Activated CD8-positive, alpha-beta T cell treated with anti-CD3 and anti-CD28 coated beads for 36 hours (primary cell): ENCODE results near the gene SKA2. TPM values are rescaled to one million over a fixed set of nuclear protein-coding genes. Genes with fewer than 3 reads are reported as not detected.

Experiments
- ATAC-seq: fragments of 200-7000 bp; cut with Tn5 transposase; one replicate; pipeline ENCODE4 v1.10.0; 2021; ENCODE audit warnings: mild to moderate bottlenecking, moderate library complexity
- CTCF ChIA-PET: fragments of 350-600 bp; sonication (Branson Sonifier 250); formaldehyde crosslinking; loops from one replicate; lab custom pipeline; 2021; ENCODE audit warnings: antibody characterized with exemption; lab: Charles Lee
- POLR2A ChIA-PET: fragments of 350-600 bp; sonication (Branson Sonifier 250); formaldehyde crosslinking; loops from one replicate; lab custom pipeline; 2021; ENCODE audit warnings: antibody characterized with exemption; lab: Charles Lee
- DNase-seq: peaks from one replicate; pipeline ENCODE4 v3.0.0-alpha.2; 2020
- H3K27ac Mint-ChIP-seq: one replicate; pipeline ENCODE4 v1.8.0; 2021; ENCODE audit warnings: mild to moderate bottlenecking, mixed read lengths
- H3K27me3 Mint-ChIP-seq: one replicate; pipeline ENCODE4 v1.8.0; 2021; ENCODE audit warnings: mixed read lengths
- H3K36me3 Mint-ChIP-seq: one replicate; pipeline ENCODE4 v1.8.0; 2021; ENCODE audit warnings: low read depth, mixed read lengths
- H3K4me1 Mint-ChIP-seq: one replicate; pipeline ENCODE4 v1.8.0; 2021; ENCODE audit warnings: low read depth, mixed read lengths
- H3K4me3 Mint-ChIP-seq: one replicate; pipeline ENCODE4 v1.8.0; 2021; ENCODE audit warnings: mild to moderate bottlenecking, moderate library complexity, mixed read lengths
- H3K9me3 Mint-ChIP-seq: one replicate; pipeline ENCODE4 v1.8.0; 2021; ENCODE audit warnings: mixed read lengths
- CTCF ChIP-seq: fragments of 200-600 bp; IDR thresholded peaks from one replicate; pipeline ENCODE4 v1.8.0; 2022; ENCODE audit warnings: antibody characterized with exemption, mild to moderate bottlenecking
- intact Hi-C: fragments of 100-400 bp; cut with micrococcal nuclease; formaldehyde crosslinking; loops from one replicate; pipeline ENCODE4 v1.10.0; 2022
- total RNA-seq, 2 experiments: library from RNA; stranded (reverse); gene quantifications; one replicate each; pipeline ENCODE4 v1.2.3, GENCODE V29; 2021

The SKA2 gene
- total RNA-seq, 2 experiments from 2014 or later, result 59.1 to 68.4 TPM

GRCh38 chr17:59107306-59107670 is 47.7 kb downstream of the SKA2 start:
- ATAC-seq (peak; percentile 17), DNase-seq (no peak)
- Mint-ChIP-seq H3K9me3 (no peaks in the 10 kb centered on the region), H3K27ac (peak overlapping the region; percentile 91), H3K4me3 (peak overlapping the region; percentile 99), H3K27me3 (no peaks in the 10 kb centered on the region), H3K4me1 (peaks cover 45% of the 10 kb centered on the region), H3K36me3 (peaks cover 27% of the 10 kb centered on the region)
- POLR2A ChIA-PET, result interaction anchor here (0.5 to 3.6 kb wide), 18 partner anchors 11 to 733 kb away, joined by 3 to 17 read pairs (median 6); partner anchors contain the start of genes PRR11, RAD51C, SKA2 and SMG8
- TF ChIP-seq CTCF, result no peak
- CTCF ChIA-PET, result interaction anchor here (1.0 to 1.2 kb wide), 2 partner anchors 48 to 396 kb away, joined by 3 to 4 read pairs; partner anchors contain the start of genes PRR11 and SKA2
- intact Hi-C loops, result loop anchor here (5.0 to 10.0 kb wide), 2 partner anchors 50 to 772 kb away; partner anchors contain the start of genes PRR11 and SKA2

GRCh38 chr17:59106463-59107305 is 48.3 kb downstream of the SKA2 start, which contains the start of gene TRIM37:
Gene TRIM37, minus strand, starts transcription at chr17:59106880. Its CDS starts 419 bp downstream, at chr17:59106461.
- peak within 1 kb of the TSS; percentile 91 for H3K27ac Mint-ChIP-seq
- ChIA-PET POLR2A (interaction anchor here (0.6 to 3.6 kb wide), 24 partner anchors 11 to 734 kb away, joined by 3 to 17 read pairs (median 4); partner anchors contain the start of genes DHX40, PRR11, RAD51C and SKA2), CTCF (interaction anchor here (1.0 to 1.2 kb wide), 2 partner anchors 48 to 395 kb away, joined by 3 to 4 read pairs; partner anchors contain the start of genes PRR11 and SKA2)
- peaks cover 47% of the 10 kb centered on the region for H3K4me1 Mint-ChIP-seq
- TF ChIP-seq CTCF, result no peak
- H3K36me3 Mint-ChIP-seq, result peaks cover 23% of the 10 kb centered on the region
- intact Hi-C loops, result loop anchor here (5.0 to 10.0 kb wide), 2 partner anchors 51 to 772 kb away; partner anchors contain the start of genes PRR11 and SKA2
- DNase-seq (peak; percentile 99), ATAC-seq (peak; percentile 97)
- peak within 1 kb of the TSS; percentile 99 for H3K4me3 Mint-ChIP-seq
- no peaks in the 10 kb centered on the region for H3K27me3 Mint-ChIP-seq
- no peaks in the 10 kb centered on the region for H3K9me3 Mint-ChIP-seq

- POLR2A ChIA-PET, result interaction anchor here (0.6 to 3.6 kb wide), 17 partner anchors 11 to 541 kb away, joined by 3 to 17 read pairs (median 6); partner anchors contain the start of genes DHX40, PRR11, SKA2 and SMG8
- CTCF ChIA-PET, result interaction anchor here (1.2 kb wide), 1 partner anchor 49 kb away, joined by 4 read pairs; the partner anchor contains the start of genes PRR11 and SKA2
- Mint-ChIP-seq H3K4me1 (peaks cover 45% of the 10 kb centered on the region), H3K36me3 (peaks cover 25% of the 10 kb centered on the region), H3K9me3 (no peaks in the 10 kb centered on the region), H3K4me3 (peak overlapping the region; percentile 99), H3K27ac (peak overlapping the region; percentile 91), H3K27me3 (no peaks in the 10 kb centered on the region)
- DNase-seq, result peak; percentile 81
- intact Hi-C loops, result loop anchor here (5.0 to 10.0 kb wide), 2 partner anchors 51 to 771 kb away; partner anchors contain the start of genes PRR11 and SKA2
- ATAC-seq, result peak; percentile 40
- TF ChIP-seq CTCF, result no peak
Measured at GRCh38 chr17:59105852-59106462, 49.0 kb downstream of the SKA2 start.

DNA sequence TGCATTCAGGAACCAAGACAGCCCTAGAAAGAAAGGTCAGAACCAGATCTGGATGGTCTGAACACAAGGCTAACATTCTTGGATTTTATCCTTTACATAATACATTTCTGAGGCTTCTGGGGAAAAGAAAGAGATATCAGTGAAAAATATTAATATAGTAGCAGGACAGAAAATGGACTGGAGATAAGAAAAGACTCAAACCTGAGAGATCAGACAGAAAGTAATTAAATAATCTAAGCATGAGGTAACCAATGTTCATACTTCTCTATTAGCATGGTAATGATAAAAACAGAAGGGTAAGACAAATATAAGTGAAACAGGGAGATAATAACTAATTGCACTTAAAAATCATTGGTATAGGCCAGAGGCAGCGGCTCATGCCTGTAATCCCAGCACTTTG is 53.8 kb downstream of the SKA2 start:
- no peak for DNase-seq
- ChIA-PET POLR2A (no interaction called here), CTCF (no interaction called here)
- intact Hi-C loops, result loop anchor here (10.0 kb wide), 1 partner anchor 766 kb away; no protein-coding TSS in a partner anchor
- peaks cover 31% of the 10 kb centered on the region for H3K36me3 Mint-ChIP-seq
- no peak overlapping the region for H3K4me3 Mint-ChIP-seq
- ATAC-seq, result no peak
- no peak for TF ChIP-seq CTCF
- H3K9me3 Mint-ChIP-seq, result no peaks in the 10 kb centered on the region
- peaks cover 34% of the 10 kb centered on the region for H3K4me1 Mint-ChIP-seq
- no peaks in the 10 kb centered on the region for H3K27me3 Mint-ChIP-seq
- no peak overlapping the region for H3K27ac Mint-ChIP-seq
